Erythroblast (primary cell): ENCODE measurements around the gene S100A1.

Experiments used
- GATA1 ChIP-seq: IDR thresholded peaks from 2 replicates; pipeline ENCODE4 v1.6.1; 2011; ENCODE audit warnings: low read depth, mild to moderate bottlenecking, control low read depth, low read length, moderate library complexity
- POLR2A ChIP-seq: IDR thresholded peaks from 2 replicates; pipeline ENCODE4 v1.6.1; 2011; ENCODE audit warnings: mild to moderate bottlenecking, low read length

- TF ChIP-seq POLR2A = no peak
- no peak for TF ChIP-seq GATA1
Measured at GRCh38 chr1:153673511-153673910, 45.3 kb downstream of the S100A1 start.
